T-helper 9 cell (primary cell): Measurements from ENCODE around the gene LRRC23.

Experiments
- DNase-seq: peaks from one replicate; pipeline ENCODE4 v3.0.0-alpha.2; 2020

The LRRC23 gene

DNA sequence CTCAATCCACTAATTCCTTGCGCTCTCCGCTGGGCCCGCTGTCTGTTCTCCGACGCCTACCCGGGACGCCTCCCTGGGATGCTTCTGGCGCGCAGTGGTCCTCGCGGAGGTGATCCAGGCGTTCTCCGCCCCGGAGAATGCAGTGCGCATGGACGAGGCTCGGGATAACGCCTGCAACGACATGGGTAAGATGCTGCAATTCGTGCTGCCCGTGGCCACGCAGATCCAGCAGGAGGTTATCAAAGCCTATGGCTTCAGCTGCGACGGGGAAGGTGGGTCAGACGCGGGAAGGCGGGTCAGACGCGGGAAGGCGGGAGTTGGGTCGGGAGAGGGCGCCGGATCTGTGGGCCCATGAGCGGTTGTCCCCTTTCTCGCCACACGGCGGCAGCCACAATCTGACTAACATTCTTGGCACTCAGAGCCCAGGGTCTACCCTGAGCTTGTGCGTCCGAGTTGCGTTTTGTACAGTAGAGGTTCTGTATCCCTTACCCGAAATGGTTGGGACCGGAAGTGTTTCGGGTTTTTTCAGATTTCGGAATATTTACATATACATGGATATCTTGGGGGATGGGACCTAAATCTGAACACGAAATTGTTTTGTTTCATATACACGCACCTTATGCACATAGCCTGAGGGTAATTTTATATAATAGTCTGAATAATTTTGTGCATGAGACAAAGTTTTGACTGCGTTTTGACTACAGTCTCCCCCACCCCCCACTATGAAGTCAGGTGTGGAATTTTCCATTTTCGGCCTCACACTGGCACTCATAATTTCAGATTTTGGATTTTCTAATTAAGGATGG is 40.0 kb downstream of the LRRC23 start:
- DNase-seq, result peak; percentile 80

DNA sequence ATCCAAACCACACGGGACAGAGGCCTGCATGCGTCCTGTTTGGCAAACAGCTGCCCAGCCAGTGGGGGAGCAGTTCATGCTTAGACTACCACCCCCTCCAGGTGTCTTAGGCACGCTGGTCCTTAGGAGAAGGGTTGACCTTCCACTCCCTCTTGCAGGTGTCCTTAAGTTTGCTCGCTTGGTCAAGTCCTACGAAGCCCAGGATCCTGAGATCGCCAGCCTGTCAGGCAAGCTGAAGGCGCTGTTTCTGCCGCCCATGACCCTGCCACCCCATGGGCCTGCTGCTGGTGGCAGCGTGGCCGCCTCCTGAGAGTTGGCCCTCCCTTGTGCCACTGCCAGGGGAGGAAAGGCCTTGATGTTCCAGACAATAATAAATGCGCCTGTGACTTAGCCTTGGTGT is 41.0 kb downstream of the LRRC23 start:
- no peak for DNase-seq

GRCh38 chr12:6946033-6946919 is 41.7 kb downstream of the LRRC23 start:
- peak; percentile 61 for DNase-seq

DNA sequence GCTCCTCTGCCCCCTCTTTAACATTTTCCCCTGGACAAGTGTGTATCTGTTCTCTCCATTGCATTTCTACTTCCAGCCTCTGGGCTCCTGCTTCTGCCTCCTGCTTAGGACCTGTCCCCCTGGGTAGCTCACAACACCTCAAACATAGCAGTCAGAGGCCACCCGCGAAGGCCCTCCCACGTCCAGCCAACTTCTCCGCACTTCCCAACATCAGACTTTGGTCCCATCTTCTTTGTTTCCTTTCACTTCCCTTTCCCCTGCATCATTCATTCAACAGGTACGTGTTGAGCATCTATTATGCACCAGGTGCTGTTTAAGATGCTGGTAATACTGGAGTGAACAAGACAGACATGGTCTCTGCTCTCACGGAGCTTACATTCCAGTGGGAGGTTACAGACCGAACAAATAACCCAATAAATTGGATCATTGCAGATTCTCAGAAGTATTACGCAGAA is 42.3 kb downstream of the LRRC23 start:
- no peak for DNase-seq

GRCh38 chr12:6947615-6948014 is 43.0 kb downstream of the LRRC23 start:
- DNase-seq, result no peak

DNA sequence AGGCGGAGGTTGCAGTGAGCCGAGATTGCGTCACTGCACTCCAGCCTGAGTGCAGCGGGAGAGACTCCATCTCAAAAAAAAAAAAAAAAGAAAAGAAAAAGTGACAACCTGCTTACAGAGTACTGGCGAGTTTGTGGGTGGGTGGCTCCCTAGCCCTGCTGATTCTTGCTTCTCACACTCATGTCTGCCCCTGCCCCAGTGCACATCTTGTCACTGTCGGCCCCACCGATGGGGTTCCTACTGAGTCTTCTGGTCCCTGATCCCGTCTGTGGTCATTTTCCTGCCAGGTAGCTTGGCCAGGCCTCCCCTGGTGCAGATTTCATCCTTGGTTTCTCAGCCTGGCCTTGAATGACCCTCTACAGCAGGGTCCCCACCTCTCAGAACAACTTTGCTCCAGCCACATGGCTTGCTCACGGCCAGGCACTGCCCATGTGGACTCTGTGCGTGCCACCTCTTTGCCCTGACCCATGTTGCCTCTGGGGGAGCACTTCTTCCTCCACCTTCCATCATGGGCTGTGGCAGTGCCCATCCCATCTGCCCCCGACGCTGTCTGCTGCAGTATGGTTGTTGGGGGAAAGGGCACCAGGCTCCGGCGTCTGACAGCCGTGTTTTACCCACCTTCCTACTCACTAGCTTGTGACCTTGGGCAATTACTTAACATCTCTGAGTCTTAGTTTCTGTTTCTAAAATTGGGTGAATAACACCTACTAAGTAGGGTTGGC is 44.4 kb downstream of the LRRC23 start:
- no peak for DNase-seq

DNA sequence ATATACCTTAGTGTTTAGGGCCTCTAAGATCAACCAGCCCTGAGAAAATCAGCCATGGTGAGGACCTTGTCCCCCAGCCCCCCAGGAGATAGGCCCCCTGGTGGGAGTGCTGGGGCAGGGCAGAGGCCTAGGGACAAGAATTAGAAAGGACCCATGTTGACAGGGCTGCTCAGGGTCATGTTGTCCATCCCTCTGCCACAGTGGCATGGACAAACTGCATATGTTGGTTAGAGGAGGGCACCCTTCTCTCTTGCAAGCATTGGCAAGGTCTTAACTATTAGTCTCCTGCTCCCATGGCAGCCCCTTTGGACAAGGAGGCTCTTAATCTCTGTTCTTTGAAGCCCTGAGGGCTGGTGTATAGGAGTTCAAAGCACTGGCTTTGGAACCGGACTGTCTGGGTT is 45.8 kb downstream of the LRRC23 start:
- DNase-seq, result no peak

DNA sequence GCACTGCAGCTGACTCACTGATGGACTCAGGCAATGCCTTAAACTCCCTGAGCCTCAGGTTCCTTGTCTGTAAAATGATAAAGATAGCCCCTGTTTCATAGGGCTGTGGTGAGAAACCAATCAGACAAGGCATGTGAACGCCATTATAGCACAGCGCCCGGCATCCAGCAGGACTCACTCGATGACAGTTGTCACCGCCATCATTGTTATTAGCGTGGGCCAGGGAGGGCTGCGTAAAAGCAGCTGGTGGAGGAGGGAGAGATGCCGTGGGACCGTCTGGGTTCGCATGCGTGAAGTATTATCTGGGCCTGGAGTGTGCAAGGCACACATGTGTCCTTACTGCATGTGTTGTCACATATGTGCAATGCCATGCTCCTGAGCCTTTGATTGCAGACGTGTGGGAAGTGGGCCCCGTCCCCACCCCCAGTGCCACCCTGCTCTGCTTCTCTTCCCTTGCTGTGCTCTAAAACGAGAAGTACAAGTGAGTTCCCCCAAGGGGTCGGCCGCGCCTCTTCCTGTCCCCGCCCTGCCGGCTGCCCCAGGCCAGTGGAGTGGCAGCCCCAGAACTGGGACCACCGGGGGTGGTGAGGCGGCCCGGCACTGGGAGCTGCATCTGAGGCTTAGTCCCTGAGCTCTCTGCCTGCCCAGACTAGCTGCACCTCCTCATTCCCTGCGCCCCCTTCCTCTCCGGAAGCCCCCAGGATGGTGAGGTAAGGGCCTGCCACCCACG is 46.4 kb downstream of the LRRC23 start, which contains the start of gene PTPN6:
Gene PTPN6 (plus strand): TSS at position 546 of the 730 bp plus-strand sequence. CDS start 157 bp downstream, at position 703.
- no peak for DNase-seq

- DNase-seq, result no peak
Observed at GRCh38 chr12:6951551-6952120, 47.0 kb downstream of the LRRC23 start.

DNA sequence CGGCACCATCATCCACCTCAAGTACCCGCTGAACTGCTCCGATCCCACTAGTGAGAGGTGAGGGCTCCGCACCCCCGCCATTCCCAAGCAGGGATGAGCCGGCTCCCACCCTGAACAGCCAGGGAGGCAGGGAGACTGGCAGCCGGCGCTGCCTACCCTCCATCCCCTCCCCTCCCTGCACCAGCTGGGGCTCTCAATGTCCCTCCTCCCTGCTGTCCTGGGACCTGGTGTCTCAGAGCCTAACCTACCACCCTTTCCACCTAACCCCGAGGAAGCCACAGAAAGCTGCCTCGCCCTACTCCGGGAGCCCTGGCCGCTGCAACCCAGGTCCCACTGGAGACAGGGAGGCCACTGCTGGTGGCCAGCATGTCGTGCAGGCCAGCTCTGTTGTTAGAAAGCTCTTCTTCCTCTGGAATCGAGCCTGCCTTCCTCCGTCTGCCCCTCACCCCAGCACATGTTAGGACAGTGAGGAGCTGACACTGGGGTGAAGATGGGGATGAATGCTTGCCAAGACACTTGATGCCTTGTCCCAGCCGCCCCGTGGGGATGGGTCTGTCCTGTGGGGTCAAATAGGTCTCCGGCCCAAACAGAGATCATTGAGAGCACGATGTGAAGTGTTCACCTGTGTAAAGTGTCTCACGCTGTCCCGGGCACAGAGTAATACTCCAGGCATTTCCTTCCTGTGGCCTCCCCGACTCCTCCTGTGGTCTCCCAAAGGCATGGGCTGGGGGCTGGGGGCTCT is 47.7 kb downstream of the LRRC23 start:
- DNase-seq, result no peak

- no peak for DNase-seq
Observed at GRCh38 chr12:6952863-6953441, 48.3 kb downstream of the LRRC23 start.

- DNase-seq, result peak; percentile 66
Observed at GRCh38 chr12:6953442-6954315, 49.1 kb downstream of the LRRC23 start.

- no peak for DNase-seq
Observed at GRCh38 chr12:6954316-6955107, 49.9 kb downstream of the LRRC23 start.

DNA sequence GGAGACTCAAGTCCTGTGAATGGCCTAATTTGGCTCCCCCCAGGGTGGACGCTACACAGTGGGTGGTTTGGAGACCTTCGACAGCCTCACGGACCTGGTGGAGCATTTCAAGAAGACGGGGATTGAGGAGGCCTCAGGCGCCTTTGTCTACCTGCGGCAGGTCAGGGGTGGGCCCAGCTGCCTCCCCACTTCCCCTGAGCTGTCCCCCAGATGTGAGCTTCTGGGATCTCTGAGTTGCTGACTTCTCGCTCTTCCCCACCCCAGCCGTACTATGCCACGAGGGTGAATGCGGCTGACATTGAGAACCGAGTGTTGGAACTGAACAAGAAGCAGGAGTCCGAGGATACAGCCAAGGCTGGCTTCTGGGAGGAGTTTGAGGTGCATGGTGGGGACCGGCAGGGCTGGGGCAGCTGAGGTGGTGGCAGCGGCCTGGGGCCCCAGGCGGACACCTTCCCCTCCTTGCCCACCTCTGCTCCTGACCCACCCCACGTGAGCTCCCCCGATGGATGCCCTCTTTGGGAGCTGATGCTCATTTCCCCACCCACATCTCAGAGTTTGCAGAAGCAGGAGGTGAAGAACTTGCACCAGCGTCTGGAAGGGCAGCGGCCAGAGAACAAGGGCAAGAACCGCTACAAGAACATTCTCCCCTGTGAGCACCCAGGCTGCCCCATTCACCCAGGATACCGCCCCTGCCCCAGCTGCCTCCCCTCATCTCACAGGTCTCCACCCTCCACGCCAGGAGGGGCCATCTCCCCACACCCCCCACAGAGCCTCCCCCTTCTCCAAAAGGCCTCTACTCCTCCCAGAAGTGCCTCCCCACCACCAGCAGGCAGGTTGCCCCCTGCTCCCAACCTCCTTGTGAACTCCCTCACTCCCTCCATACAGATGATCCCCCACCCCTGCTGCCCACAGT is 50.7 kb downstream of the LRRC23 start:
- DNase-seq, result no peak

- DNase-seq, result no peak
Observed at GRCh38 chr12:6956021-6956727, 51.6 kb downstream of the LRRC23 start.

GRCh38 chr12:6957151-6957701 is 52.6 kb downstream of the LRRC23 start:
- no peak for DNase-seq
